Duodenal mucosa (tissue), 2 donors: ENCODE data around the gene NLN.

Experiments
- H3K27ac ChIP-seq: one replicate; pipeline ENCODE4 v1.7.0; 2013; ENCODE audit warnings: low read depth, low read length
- H3K27me3 ChIP-seq, 2 donors: one replicate each; pipeline ENCODE4 v1.7.0; 2013; ENCODE audit warnings: low read length in 2 of 2, control low read depth in 1 of 2; ENCODE audit not compliant: insufficient read depth in 2 of 2, control insufficient read depth in 1 of 2
- H3K36me3 ChIP-seq, 2 donors: one replicate each; pipeline ENCODE4 v1.7.0; 2013; ENCODE audit warnings: low read length in 2 of 2, control low read depth in 1 of 2; ENCODE audit not compliant: insufficient read depth in 2 of 2, control insufficient read depth in 1 of 2
- H3K4me1 ChIP-seq, 2 donors: one replicate each; pipeline ENCODE4 v1.7.0; 2013; ENCODE audit warnings: low read length in 2 of 2, control low read depth in 1 of 2; ENCODE audit not compliant: insufficient read depth in 2 of 2, control insufficient read depth in 1 of 2
- H3K4me3 ChIP-seq, 2 donors: one replicate each; pipeline ENCODE4 v1.7.0; 2013; ENCODE audit warnings: low read length in 2 of 2, low read depth in 1 of 2
- H3K9ac ChIP-seq, 2 donors: one replicate each; pipeline ENCODE4 v1.7.0; 2013; ENCODE audit warnings: low read length in 2 of 2, low read depth in 1 of 2
- H3K9me3 ChIP-seq, 2 donors: one replicate each; pipeline ENCODE4 v1.7.0; 2013; ENCODE audit warnings: low read length in 2 of 2, control low read depth in 1 of 2; ENCODE audit not compliant: control insufficient read depth in 1 of 2

Gene NLN

DNA sequence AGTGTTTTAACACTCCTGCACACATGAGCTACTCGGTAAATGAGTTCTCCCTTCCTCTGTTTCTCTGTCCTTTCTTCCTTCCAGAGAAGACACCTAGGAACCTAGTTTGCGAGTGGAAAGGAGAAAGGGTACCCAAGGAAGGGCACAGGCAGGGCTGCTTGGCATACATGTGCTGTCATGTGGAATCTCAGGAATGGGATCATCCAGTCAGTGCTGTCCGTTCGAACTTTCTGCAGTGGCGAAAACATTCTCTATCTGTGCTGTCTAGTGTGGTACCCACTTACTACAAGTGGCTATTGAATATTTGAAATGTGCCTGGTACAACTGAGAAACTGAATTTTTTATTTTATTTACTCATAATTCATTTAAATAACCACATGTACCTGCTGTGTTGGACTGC is 28.0 kb downstream of the NLN start:
- no peak overlapping the region for H3K9ac ChIP-seq
- no peaks in the 10 kb centered on the region for H3K36me3 ChIP-seq
- H3K27me3 ChIP-seq: no peaks in the 10 kb centered on the region
- no peak overlapping the region for H3K27ac ChIP-seq
- H3K9me3 ChIP-seq: no peaks in the 10 kb centered on the region
- no peak overlapping the region for H3K4me3 ChIP-seq
- H3K4me1 ChIP-seq: no peaks in the 10 kb centered on the region

DNA sequence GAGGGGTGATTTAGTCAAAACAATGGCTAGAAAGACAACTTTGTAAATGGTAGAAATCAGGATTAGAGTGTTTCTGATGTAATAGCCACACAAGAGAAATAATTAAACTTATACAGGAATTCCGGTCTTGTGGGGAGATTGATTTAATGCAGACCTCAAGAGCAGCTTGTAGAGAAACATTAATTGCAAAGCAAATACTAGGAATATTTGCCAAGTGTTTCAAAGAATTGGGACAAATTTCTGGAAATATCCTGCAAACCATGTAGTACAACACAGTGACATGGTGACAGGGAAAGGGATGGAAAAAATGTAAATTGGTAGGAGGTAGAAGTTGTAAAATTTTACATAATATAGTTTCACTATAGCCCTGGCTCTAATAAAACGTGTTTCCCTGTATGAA is 28.9 kb downstream of the NLN start:
- H3K36me3 ChIP-seq: no peaks in the 10 kb centered on the region
- no peaks in the 10 kb centered on the region for H3K4me1 ChIP-seq
- H3K27ac ChIP-seq: no peak overlapping the region
- no peak overlapping the region for H3K9ac ChIP-seq
- H3K9me3 ChIP-seq: no peaks in the 10 kb centered on the region
- H3K27me3 ChIP-seq: no peaks in the 10 kb centered on the region
- H3K4me3 ChIP-seq: no peak overlapping the region

DNA sequence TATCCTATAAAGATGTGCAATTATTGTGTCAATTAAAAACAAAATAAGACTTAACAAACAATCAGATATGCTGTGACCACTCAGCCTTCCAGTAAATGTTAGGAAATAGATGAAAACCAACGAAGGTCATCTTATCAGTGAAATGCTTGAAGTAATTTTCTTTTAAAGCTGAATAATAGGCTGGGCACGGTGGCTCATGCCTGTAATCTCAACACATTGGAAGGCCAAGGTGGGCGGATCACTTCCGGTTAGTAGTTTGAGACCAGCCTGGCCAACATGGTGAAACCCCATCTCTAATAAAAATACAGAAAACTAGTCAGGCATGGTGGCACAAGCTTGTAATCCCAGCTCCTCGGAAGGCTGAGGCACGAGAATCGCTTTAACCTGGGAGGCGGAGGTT is 31.2 kb downstream of the NLN start:
- H3K9ac ChIP-seq: no peak overlapping the region
- no peaks in the 10 kb centered on the region for H3K27me3 ChIP-seq
- no peaks in the 10 kb centered on the region for H3K9me3 ChIP-seq
- no peaks in the 10 kb centered on the region for H3K4me1 ChIP-seq
- no peaks in the 10 kb centered on the region for H3K36me3 ChIP-seq
- H3K27ac ChIP-seq: no peak overlapping the region
- no peak overlapping the region for H3K4me3 ChIP-seq

DNA sequence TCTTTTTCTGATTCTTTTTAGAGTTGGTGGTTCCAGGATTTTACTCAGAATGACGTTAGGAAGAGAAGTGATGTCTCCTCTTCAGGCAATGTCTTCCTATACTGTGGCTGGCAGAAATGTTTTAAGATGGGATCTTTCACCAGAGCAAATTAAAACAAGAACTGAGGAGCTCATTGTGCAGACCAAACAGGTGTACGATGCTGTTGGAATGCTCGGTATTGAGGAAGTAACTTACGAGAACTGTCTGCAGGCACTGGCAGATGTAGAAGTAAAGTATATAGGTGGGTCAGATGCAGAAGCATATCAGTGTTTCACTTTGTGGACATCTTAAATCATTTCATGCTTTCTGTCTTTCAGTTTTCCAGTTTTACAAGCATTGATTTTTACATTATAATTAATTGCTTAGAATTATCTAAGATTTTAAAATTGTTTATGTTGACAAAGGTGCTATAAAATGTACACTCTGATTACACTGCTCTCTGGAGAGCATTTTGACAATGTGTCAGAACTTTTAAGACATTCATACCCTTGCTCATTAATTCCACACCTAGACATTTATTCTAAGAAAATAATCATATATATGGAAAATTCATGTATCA is 36.6 kb downstream of the NLN start:
- Histone ChIP-seq H3K27ac (no peak overlapping the region), H3K4me1 (no peaks in the 10 kb centered on the region), H3K36me3 (no peaks in the 10 kb centered on the region), H3K4me3 (no peak overlapping the region), H3K9ac (no peak overlapping the region), H3K27me3 (no peaks in the 10 kb centered on the region), H3K9me3 (no peaks in the 10 kb centered on the region)

DNA sequence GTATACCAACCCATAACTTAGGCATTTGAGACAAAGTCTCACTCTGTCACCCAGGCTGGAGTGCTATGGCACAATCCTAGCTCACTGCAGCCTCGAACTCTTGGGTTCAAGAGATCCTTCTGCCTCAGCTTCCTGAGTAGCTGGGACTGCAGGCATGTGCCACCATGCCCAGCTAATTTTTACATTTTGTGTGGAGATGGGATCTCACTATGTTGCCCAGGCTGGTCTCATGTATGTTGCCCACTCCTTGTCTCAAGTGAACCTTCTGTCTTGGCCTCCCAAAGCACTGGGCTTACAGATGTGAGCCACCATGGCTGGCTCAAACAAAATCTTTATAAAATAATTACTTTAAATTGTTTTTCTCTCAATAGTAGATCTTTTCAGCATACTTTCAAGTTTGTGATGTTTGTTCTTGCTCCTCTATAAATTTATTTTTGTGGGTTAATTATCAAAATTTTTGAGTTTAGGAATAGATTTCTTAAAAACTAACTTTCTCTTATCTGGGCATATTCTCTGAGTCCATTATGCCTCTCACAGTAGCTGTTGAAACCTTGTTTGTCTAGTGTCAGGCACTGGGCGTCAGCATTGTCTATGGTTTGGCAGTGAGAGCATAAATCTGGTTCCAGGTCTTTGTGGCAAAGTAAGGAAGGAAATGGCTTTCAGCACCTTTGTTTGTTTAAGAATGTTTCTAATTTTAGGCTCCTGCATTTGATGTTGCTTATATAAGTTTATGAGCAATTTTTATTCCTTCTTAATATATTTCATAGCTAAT is 38.7 kb downstream of the NLN start:
- Histone ChIP-seq H3K36me3 (no peaks in the 10 kb centered on the region), H3K4me3 (no peak overlapping the region), H3K27ac (no peak overlapping the region), H3K27me3 (no peaks in the 10 kb centered on the region), H3K9me3 (no peaks in the 10 kb centered on the region), H3K9ac (no peak overlapping the region), H3K4me1 (no peaks in the 10 kb centered on the region)

DNA sequence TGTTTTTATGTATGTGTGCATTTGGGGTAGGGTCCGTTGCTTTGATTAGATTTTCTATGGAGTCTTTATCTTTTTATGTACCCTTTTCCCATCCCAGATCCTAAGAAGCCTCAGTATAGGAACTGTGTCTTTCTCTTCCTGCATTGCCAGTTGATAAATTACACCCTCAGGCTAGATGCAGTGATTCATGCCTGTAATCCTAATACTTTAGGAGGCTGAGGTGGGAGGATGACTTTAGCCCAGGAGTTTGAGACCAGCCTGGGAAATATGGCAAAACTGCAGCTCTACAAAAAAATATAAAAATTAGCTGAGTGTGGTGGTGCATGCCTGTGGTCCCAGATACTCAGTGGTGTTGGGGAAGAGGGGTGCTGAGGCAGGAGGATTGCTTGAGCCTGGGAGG is 40.2 kb downstream of the NLN start:
- Histone ChIP-seq H3K4me1 (no peaks in the 10 kb centered on the region), H3K36me3 (no peaks in the 10 kb centered on the region), H3K27me3 (no peaks in the 10 kb centered on the region), H3K9ac (no peak overlapping the region), H3K4me3 (no peak overlapping the region), H3K9me3 (peaks cover 0 to 4% of the 10 kb centered on the region in 2 donors), H3K27ac (no peak overlapping the region)

DNA sequence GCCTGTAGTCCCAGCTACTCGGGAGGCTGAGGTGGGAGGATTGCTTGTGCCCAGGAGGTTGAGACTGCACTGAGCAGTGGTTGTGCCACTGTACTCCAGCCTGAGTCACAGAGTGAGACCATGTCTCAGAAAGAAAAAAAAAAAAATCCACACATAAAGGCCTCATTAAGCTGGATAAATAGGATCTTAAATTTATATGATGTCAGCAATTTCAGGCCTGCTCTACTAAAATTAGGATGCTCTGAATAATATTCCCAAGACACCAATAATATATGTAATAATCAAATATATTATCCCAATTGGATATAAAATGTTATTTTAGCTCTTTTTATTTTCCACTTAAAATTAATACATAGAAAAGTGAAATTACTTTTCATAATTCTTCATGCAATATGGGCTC is 43.6 kb downstream of the NLN start:
- H3K27me3 ChIP-seq: no peaks in the 10 kb centered on the region
- H3K9ac ChIP-seq: no peak overlapping the region
- no peak overlapping the region for H3K4me3 ChIP-seq
- H3K9me3 ChIP-seq: peaks cover 0 to 4% of the 10 kb centered on the region in 2 donors
- no peaks in the 10 kb centered on the region for H3K4me1 ChIP-seq
- H3K36me3 ChIP-seq: no peaks in the 10 kb centered on the region
- H3K27ac ChIP-seq: no peak overlapping the region

DNA sequence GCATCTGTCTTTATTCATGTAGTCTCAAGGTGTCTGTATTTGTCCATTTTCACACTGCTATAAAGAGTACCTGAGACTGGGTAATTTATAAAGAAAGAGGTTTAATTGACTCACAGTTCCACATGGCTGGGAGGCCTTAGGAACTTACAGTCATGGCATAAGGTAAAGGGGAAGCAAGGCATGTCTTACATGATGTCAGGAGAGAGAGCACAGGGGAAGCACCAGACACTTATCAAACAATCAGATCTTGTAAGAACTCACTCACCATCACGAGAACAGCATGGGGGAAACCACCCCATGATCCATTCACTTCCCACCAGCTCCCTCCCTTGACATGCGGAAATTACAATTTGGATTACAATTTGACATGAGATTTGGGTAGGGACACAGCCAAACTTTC is 44.2 kb downstream of the NLN start:
- Histone ChIP-seq H3K27ac (no peak overlapping the region), H3K27me3 (no peaks in the 10 kb centered on the region), H3K9me3 (peaks cover 0 to 4% of the 10 kb centered on the region in 2 donors), H3K4me3 (no peak overlapping the region), H3K4me1 (no peaks in the 10 kb centered on the region), H3K9ac (no peak overlapping the region), H3K36me3 (no peaks in the 10 kb centered on the region)

DNA sequence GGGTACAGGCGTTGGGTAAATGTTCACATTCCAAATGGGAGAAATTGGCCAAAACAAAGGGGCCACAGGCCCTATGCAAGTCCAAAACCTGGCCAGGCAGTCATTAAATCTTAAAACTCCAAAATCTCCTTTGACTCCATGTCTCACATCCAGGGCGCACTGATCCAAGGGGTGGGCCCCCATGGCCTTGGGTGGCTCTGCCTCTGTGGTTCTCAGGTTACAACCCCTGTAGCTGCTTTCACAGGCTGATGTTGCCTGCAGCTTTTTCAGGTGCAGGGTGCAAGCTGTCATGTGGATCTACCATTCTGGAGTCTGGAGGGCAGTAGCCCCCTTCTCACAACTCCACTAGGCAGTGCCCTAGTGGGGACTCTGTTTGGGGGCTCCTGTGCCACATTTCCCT is 44.8 kb downstream of the NLN start:
- H3K4me3 ChIP-seq: no peak overlapping the region
- no peaks in the 10 kb centered on the region for H3K4me1 ChIP-seq
- H3K36me3 ChIP-seq: no peaks in the 10 kb centered on the region
- H3K9ac ChIP-seq: no peak overlapping the region
- no peaks in the 10 kb centered on the region for H3K27me3 ChIP-seq
- H3K27ac ChIP-seq: no peak overlapping the region
- H3K9me3 ChIP-seq: peaks cover 0 to 4% of the 10 kb centered on the region in 2 donors

DNA sequence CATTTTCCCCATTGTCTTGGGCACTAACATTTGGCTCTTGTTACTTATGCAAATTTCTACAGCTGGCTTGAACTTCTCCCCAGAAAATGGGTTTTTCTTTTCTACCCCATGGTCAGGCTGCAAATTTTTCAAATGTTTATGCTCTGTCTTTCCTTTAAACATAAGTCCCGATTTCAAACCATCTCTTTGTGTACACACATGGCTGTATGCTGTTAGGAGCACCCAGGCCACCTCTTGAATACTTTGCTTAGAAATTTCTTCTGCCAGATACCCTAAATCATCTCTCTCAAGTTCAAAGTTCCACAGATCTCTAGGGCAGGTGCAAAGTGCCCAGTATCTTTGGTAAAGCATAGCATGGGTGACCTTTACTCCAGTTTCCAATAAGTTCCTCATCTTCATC is 45.6 kb downstream of the NLN start:
- no peak overlapping the region for H3K4me3 ChIP-seq
- no peaks in the 10 kb centered on the region for H3K27me3 ChIP-seq
- no peaks in the 10 kb centered on the region for H3K4me1 ChIP-seq
- H3K9me3 ChIP-seq: peaks cover 0 to 4% of the 10 kb centered on the region in 2 donors
- H3K36me3 ChIP-seq: no peaks in the 10 kb centered on the region
- H3K9ac ChIP-seq: no peak overlapping the region
- H3K27ac ChIP-seq: no peak overlapping the region
